ENCODE measurements around the gene EPX. TPM values are rescaled to one million over a fixed set of nuclear protein-coding genes. Genes with fewer than 3 reads are reported as not detected.

EPX gene
- total and polyA plus RNA-seq, 2 of the 4 experiments (the other 2 are of a cell fraction): not detected

- Histone ChIP-seq H3K9ac (ENCODE audit: low read depth, low read length) (no peak overlapping the region), H3K9me3 (ENCODE audit: control insufficient read depth, insufficient read depth, low read length) (no peaks in the 10 kb centered on the region), H2BK15ac (ENCODE audit: low read depth, low read length) (no peak overlapping the region), H3K18ac (ENCODE audit: low read depth, low read length) (no peak overlapping the region), H2AFZ (replicated peaks; ENCODE audit: low read length, poor library complexity) (no peak overlapping the region), H2BK20ac (ENCODE audit: low read depth, low read length) (no peak overlapping the region), H3K4me1 (ENCODE audit: control insufficient read depth, insufficient read depth, low read length) (peaks cover 3% of the 10 kb centered on the region; the same call in 1 of the 2 replicates), H3K27ac (ENCODE audit: insufficient read depth, low read length) (no peak overlapping the region), H3K14ac (replicated peaks; ENCODE audit: low read depth, low read length) (no peak overlapping the region), H2AK5ac (ENCODE audit: low read depth, low read length) (no peak overlapping the region), H3K23ac (ENCODE audit: low read depth, low read length) (no peak overlapping the region), H4K91ac (ENCODE audit: insufficient read depth, low read depth, low read length) (no peak overlapping the region), H3K79me1 (ENCODE audit: low read depth in 1 of 2, low read length in 2 of 2) (peaks cover 5% of the 10 kb centered on the region in 2 experiments; a peak in 2 of 4 replicates), H4K8ac (ENCODE audit: low read depth in 2 of 2, low read length in 2 of 2) (no peak overlapping the region), H3K9me1 (ENCODE audit: insufficient read depth, low read length) (peaks cover 5% of the 10 kb centered on the region; the same call in 1 of the 2 replicates), H4K20me1 (ENCODE audit: insufficient read depth, low read length) (no peaks in the 10 kb centered on the region), H3K27me3 (ENCODE audit: control insufficient read depth, insufficient read depth, low read length) (no peaks in the 10 kb centered on the region), H3K4me3 (ENCODE audit: insufficient read depth, low read depth, low read length) (no peak overlapping the region), H3K4ac (ENCODE audit: low read depth, low read length) (no peak overlapping the region), H4K5ac (ENCODE audit: low read depth, low read length) (no peak overlapping the region), H2AK9ac (replicated peaks; ENCODE audit: low read depth, low read length, poor library complexity) (no peak overlapping the region), H2BK5ac (ENCODE audit: low read depth, low read length, poor library complexity, severe bottlenecking) (no peak overlapping the region), H2BK120ac (ENCODE audit: low read depth, low read length) (no peak overlapping the region), H3K4me2 (ENCODE audit: low read depth, low read length) (no peak overlapping the region), H3K36me3 (ENCODE audit: control insufficient read depth, insufficient read depth, low read length) (peaks cover 9% of the 10 kb centered on the region), H3K56ac (ENCODE audit: extremely low read depth, insufficient read depth, low read length) (no peak overlapping the region)
- WGBS, 2 experiments (ENCODE audit: extremely low coverage in 2 of 2, insufficient read length in 1 of 2): 61% methylated on average over 2 of the region's 3 CpGs; no CpG with 5 or more reads in 1 of the 2 experiments
- no peak for ATAC-seq (ENCODE audit: low read depth)
- dilution Hi-C loops (cut with HindIII; ENCODE audit: low sequenced_read_pairs, unreplicated experiment): no loop called here
- DNase-seq: no peak
- BruUV-seq (replicated peaks): no TSS peak
- in situ Hi-C loops (cut with MboI; ENCODE audit: low sequenced_read_pairs): no loop called here
- no peak for TF ChIP-seq SMC3 (IDR thresholded peaks at IDR 0.05; ENCODE audit: low read depth, low read length)
- TF ChIP-seq MAZ (IDR thresholded peaks at IDR 0.05; ENCODE audit: borderline replicate concordance, low read depth, low read length): no peak
- TF ChIP-seq BHLHE40 (IDR thresholded peaks at IDR 0.05; ENCODE audit: low read depth, low read length): no peak
- TF ChIP-seq, protein P1, sequence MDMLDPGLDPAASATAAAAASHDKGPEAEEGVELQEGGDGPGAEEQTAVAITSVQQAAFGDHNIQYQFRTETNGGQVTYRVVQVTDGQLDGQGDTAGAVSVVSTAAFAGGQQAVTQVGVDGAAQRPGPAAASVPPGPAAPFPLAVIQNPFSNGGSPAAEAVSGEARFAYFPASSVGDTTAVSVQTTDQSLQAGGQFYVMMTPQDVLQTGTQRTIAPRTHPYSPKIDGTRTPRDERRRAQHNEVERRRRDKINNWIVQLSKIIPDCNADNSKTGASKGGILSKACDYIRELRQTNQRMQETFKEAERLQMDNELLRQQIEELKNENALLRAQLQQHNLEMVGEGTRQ (IDR thresholded peaks at IDR 0.05; ENCODE audit: low read depth, low read length): no peak
- no peak for TF ChIP-seq RFX5 (IDR thresholded peaks at IDR 0.05; ENCODE audit: low read depth, low read length)
- TF ChIP-seq FOS (IDR thresholded peaks at IDR 0.05; ENCODE audit: low read depth, low read length): no peak
- no peak for TF ChIP-seq POLR2A (IDR thresholded peaks at IDR 0.05; ENCODE audit: low read depth, low read length)
- no peak for TF ChIP-seq NFE2L2 (IDR thresholded peaks at IDR 0.05; ENCODE audit: low read depth, low read length)
- TF ChIP-seq CHD1 (IDR thresholded peaks at IDR 0.05; ENCODE audit: low read depth, low read length): no peak
- no peak for TF ChIP-seq RAD21 (IDR thresholded peaks at IDR 0.05; ENCODE audit: low read length)
- TF ChIP-seq MAFK (IDR thresholded peaks at IDR 0.05; ENCODE audit: low read depth, low read length): no peak
- no peak for TF ChIP-seq CTCF (conservative IDR thresholded peaks at IDR 0.05; ENCODE audit: low read depth, low read length)
- TF ChIP-seq CEBPB (IDR thresholded peaks at IDR 0.05; ENCODE audit: low read depth, low read length): no peak
- TF ChIP-seq RCOR1 (IDR thresholded peaks at IDR 0.05; ENCODE audit: insufficient replicate concordance, low read length): no peak
- TF ChIP-seq MXI1 (IDR thresholded peaks at IDR 0.05; ENCODE audit: borderline replicate concordance, low read depth, low read length): no peak
- no peak for TF ChIP-seq ELK1 (IDR thresholded peaks at IDR 0.05; ENCODE audit: borderline replicate concordance, low read depth, low read length)
- intact Hi-C loops (cut with micrococcal nuclease): no loop called here
- POLR2A ChIA-PET (ENCODE audit: unreplicated experiment): no interaction called here
- CTCF ChIA-PET: interaction anchor here (0.7 kb wide), 1 partner anchor 17 kb away, joined by 4 read pairs; no protein-coding TSS in a partner anchor
Measured at GRCh38 chr17:58217766-58218165, 25.2 kb downstream of the EPX start.
